OCI-LY3 (cell line): ENCODE measurements around the gene ARHGAP24.

Experiments
- EZH2phosphoT487 ChIP-seq: fragments of 200-600 bp; shearing (Covaris generic); IDR thresholded peaks from 2 replicates; pipeline ENCODE4 v1.6.1; 2018; ENCODE audit warnings: antibody characterized with exemption, mixed run types, low read depth
- TF ChIP-seq, protein P1 (sequence below): fragments of 200-600, 300-600 bp; sonication (generic); IDR thresholded peaks from 2 replicates; pipeline ENCODE4 v1.5.1; 2014; ENCODE audit warnings: antibody characterized with exemption, low read length, low read depth

- TF ChIP-seq, protein P1, sequence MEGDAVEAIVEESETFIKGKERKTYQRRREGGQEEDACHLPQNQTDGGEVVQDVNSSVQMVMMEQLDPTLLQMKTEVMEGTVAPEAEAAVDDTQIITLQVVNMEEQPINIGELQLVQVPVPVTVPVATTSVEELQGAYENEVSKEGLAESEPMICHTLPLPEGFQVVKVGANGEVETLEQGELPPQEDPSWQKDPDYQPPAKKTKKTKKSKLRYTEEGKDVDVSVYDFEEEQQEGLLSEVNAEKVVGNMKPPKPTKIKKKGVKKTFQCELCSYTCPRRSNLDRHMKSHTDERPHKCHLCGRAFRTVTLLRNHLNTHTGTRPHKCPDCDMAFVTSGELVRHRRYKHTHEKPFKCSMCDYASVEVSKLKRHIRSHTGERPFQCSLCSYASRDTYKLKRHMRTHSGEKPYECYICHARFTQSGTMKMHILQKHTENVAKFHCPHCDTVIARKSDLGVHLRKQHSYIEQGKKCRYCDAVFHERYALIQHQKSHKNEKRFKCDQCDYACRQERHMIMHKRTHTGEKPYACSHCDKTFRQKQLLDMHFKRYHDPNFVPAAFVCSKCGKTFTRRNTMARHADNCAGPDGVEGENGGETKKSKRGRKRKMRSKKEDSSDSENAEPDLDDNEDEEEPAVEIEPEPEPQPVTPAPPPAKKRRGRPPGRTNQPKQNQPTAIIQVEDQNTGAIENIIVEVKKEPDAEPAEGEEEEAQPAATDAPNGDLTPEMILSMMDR = no peak
- no peak for TF ChIP-seq EZH2phosphoT487
These were observed 379.6 kb downstream of the ARHGAP24 start for GRCh38 chr4:85854546-85854945.
